Measurements from ENCODE around the gene PIP5K1B. TPM values are rescaled to one million over a fixed set of nuclear protein-coding genes. Genes with fewer than 3 reads are reported as not detected.

The PIP5K1B gene
- total and polyA plus RNA-seq, 10 of the 15 experiments (the other 5 are each of a cell fraction or from before 2014, with no cell fraction given) = 6.8 to 16.3 (median 10.6) TPM

DNA sequence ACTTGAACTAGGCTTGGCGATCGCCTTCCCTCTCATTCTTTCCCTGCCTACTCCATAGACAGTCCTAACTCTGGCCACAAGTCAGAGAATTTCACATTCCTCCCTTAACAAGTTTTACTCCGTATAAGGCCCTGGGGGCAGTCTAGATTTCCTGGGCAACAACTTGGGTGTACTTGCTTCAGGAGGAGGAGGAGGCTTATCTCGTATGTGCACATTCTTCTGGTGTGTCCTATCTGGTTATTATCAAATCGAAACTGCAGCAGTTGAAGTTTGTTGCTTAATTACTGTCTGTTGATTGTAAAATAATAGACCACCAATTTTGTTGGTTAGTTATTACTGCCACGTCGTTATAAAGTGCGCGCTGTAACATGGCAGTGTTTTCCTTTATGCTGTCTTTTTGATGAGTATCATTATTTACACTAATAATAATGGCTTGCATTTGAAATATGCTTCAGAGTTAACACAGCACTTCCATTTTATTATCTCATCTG is 42.0 kb downstream of the PIP5K1B start (continued):
- TF ChIP-seq, protein P1, sequence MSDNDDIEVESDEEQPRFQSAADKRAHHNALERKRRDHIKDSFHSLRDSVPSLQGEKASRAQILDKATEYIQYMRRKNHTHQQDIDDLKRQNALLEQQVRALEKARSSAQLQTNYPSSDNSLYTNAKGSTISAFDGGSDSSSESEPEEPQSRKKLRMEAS (IDR thresholded peaks at IDR 0.05; ENCODE audit: low read depth, low read length) = no peak

DNA sequence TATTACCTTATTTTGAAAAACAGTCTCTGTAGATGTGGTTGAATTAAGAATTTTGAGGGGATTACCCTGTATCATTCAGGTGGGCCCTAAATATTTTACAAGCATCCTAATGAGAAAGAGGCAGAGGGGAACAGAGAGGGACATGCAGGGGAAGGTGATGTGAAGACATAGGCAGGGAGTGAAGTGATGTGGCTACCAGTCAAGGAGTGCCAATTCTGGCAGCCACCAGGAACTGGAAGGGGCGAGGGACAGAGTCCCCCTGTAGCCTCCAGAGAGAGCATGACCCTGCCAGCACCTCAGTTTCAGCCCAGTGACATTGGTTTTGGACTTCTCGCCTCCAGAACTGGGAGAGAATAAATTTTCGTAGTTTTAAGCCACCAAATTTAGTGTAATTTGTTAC is 44.1 kb downstream of the PIP5K1B start:
- no peak overlapping the region for H3K27ac ChIP-seq (ENCODE audit: control insufficient read depth, insufficient read depth)
- no peak for DNase-seq (ENCODE audit: low read depth, low spot score)
- no peak for ATAC-seq
- in situ Hi-C loops (cut with MboI) (no loop called here), intact Hi-C loops (cut with micrococcal nuclease; ENCODE audit: unreplicated experiment) (no loop called here)
- FAIRE-seq = no peak
- H3K4me1 ChIP-seq (ENCODE audit: control insufficient read depth, insufficient read depth, low read length) = no peaks in the 10 kb centered on the region
- RAD21 ChIA-PET (ENCODE audit: unreplicated experiment) = no interaction called here
- H3K9ac ChIP-seq (ENCODE audit: control insufficient read depth, insufficient read depth, low read length) = no peak overlapping the region
- no peaks in the 10 kb centered on the region; the same call in 1 of the 2 replicates for H4K20me1 ChIP-seq (ENCODE audit: control insufficient read depth, insufficient read depth)
- H3K4me2 ChIP-seq (ENCODE audit: control insufficient read depth, insufficient read depth) = no peak overlapping the region
- H3K9me3 ChIP-seq (replicated peaks; ENCODE audit: control insufficient read depth, insufficient read depth, low read length) = no peaks in the 10 kb centered on the region
- POLR2A ChIA-PET = no interaction called here
- no peaks in the 10 kb centered on the region for H3K27me3 ChIP-seq (replicated peaks in 1 of 2; ENCODE audit: control insufficient read depth in 2 of 2, insufficient read depth in 2 of 2, low read length in 1 of 2)
- WGBS (ENCODE audit: insufficient coverage, insufficient replicate concordance, low lambda C conversion rate, missing lambda C conversion rate) = 100% methylated on average over 3 of the region's 3 CpGs
- CTCF ChIA-PET = no interaction called here
- no peaks in the 10 kb centered on the region for H3K79me2 ChIP-seq (ENCODE audit: control insufficient read depth, insufficient read depth, low read length)
- SMC1A ChIA-PET (ENCODE audit: uncharacterized antibody, unreplicated experiment) = interaction anchor here (1.3 kb wide), 1 partner anchor 28 kb away, joined by 4 read pairs; no protein-coding TSS in a partner anchor
- H2AFZ ChIP-seq (ENCODE audit: control insufficient read depth, low read depth, low read length) = no peak overlapping the region
- H3K36me3 ChIP-seq (ENCODE audit: control insufficient read depth in 2 of 2, insufficient read depth in 2 of 2, low read length in 1 of 2) = no peaks in the 10 kb centered on the region; a peak in 1 of 4 replicates
- no TSS peak for BruUV-seq (replicated peaks)
- no peak overlapping the region for H3K4me3 ChIP-seq
- TF ChIP-seq, protein P2, sequence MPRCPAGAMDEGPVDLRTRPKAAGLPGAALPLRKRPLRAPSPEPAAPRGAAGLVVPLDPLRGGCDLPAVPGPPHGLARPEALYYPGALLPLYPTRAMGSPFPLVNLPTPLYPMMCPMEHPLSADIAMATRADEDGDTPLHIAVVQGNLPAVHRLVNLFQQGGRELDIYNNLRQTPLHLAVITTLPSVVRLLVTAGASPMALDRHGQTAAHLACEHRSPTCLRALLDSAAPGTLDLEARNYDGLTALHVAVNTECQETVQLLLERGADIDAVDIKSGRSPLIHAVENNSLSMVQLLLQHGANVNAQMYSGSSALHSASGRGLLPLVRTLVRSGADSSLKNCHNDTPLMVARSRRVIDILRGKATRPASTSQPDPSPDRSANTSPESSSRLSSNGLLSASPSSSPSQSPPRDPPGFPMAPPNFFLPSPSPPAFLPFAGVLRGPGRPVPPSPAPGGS (IDR thresholded peaks at IDR 0.05; ENCODE audit: borderline replicate concordance, insufficient read depth, low read depth, low read length, poor library complexity, severe bottlenecking) = no peak
- TF ChIP-seq, protein P3, sequence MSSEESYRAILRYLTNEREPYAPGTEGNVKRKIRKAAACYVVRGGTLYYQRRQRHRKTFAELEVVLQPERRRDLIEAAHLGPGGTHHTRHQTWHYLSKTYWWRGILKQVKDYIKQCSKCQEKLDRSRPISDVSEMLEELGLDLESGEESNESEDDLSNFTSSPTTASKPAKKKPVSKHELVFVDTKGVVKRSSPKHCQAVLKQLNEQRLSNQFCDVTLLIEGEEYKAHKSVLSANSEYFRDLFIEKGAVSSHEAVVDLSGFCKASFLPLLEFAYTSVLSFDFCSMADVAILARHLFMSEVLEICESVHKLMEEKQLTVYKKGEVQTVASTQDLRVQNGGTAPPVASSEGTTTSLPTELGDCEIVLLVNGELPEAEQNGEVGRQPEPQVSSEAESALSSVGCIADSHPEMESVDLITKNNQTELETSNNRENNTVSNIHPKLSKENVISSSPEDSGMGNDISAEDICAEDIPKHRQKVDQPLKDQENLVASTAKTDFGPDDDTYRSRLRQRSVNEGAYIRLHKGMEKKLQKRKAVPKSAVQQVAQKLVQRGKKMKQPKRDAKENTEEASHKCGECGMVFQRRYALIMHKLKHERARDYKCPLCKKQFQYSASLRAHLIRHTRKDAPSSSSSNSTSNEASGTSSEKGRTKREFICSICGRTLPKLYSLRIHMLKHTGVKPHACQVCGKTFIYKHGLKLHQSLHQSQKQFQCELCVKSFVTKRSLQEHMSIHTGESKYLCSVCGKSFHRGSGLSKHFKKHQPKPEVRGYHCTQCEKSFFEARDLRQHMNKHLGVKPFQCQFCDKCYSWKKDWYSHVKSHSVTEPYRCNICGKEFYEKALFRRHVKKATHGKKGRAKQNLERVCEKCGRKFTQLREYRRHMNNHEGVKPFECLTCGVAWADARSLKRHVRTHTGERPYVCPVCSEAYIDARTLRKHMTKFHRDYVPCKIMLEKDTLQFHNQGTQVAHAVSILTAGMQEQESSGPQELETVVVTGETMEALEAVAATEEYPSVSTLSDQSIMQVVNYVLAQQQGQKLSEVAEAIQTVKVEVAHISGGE (CRISPR knock-in tag; IDR thresholded peaks at IDR 0.05) = no peak
- no peak for TF ChIP-seq ZNF24 (IDR thresholded peaks at IDR 0.05)
- no peak for TF ChIP-seq HDAC2 (IDR thresholded peaks at IDR 0.05)
- no peak for TF ChIP-seq WRNIP1 (IDR thresholded peaks at IDR 0.05; ENCODE audit: borderline replicate concordance, low read depth, low read length)
- TF ChIP-seq, protein P4, sequence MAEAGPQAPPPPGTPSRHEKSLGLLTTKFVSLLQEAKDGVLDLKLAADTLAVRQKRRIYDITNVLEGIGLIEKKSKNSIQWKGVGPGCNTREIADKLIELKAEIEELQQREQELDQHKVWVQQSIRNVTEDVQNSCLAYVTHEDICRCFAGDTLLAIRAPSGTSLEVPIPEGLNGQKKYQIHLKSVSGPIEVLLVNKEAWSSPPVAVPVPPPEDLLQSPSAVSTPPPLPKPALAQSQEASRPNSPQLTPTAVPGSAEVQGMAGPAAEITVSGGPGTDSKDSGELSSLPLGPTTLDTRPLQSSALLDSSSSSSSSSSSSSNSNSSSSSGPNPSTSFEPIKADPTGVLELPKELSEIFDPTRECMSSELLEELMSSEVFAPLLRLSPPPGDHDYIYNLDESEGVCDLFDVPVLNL (IDR thresholded peaks at IDR 0.05; ENCODE audit: low read depth, low read length) = no peak
- TF ChIP-seq YBX1 (IDR thresholded peaks at IDR 0.05) = no peak
- no peak for TF ChIP-seq PAX8 (IDR thresholded peaks at IDR 0.05)
- TF ChIP-seq NBN (IDR thresholded peaks at IDR 0.05) = no peak
- no peak for TF ChIP-seq SPI1 (IDR thresholded peaks at IDR 0.05; ENCODE audit: borderline replicate concordance, insufficient read depth, low read depth, low read length)
- TF ChIP-seq STAT3 (IDR thresholded peaks at IDR 0.05; ENCODE audit: low read depth, low read length) = no peak
- TF ChIP-seq, protein P5, sequence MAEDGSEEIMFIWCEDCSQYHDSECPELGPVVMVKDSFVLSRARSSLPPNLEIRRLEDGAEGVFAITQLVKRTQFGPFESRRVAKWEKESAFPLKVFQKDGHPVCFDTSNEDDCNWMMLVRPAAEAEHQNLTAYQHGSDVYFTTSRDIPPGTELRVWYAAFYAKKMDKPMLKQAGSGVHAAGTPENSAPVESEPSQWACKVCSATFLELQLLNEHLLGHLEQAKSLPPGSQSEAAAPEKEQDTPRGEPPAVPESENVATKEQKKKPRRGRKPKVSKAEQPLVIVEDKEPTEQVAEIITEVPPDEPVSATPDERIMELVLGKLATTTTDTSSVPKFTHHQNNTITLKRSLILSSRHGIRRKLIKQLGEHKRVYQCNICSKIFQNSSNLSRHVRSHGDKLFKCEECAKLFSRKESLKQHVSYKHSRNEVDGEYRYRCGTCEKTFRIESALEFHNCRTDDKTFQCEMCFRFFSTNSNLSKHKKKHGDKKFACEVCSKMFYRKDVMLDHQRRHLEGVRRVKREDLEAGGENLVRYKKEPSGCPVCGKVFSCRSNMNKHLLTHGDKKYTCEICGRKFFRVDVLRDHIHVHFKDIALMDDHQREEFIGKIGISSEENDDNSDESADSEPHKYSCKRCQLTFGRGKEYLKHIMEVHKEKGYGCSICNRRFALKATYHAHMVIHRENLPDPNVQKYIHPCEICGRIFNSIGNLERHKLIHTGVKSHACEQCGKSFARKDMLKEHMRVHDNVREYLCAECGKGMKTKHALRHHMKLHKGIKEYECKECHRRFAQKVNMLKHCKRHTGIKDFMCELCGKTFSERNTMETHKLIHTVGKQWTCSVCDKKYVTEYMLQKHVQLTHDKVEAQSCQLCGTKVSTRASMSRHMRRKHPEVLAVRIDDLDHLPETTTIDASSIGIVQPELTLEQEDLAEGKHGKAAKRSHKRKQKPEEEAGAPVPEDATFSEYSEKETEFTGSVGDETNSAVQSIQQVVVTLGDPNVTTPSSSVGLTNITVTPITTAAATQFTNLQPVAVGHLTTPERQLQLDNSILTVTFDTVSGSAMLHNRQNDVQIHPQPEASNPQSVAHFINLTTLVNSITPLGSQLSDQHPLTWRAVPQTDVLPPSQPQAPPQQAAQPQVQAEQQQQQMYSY (CRISPR knock-in tag; IDR thresholded peaks at IDR 0.05) = no peak
- TF ChIP-seq RUNX3 (IDR thresholded peaks at IDR 0.05; ENCODE audit: low read length) = no peak
